NCI-H345 (cell line): ENCODE data around the gene PLCG2.
"Not testable (repeated sequence)": the region's sequence is repeated elsewhere in the genome, so short reads cannot be mapped to it uniquely, and the experiment has no call there.

Experiments used
- DNase-seq: peaks from one replicate; lab custom pipeline; 2025; lab: John Stamatoyannopoulos, UW

The PLCG2 gene

GRCh38 chr16:81846105-81846504 is 67.0 kb downstream of the PLCG2 start:
- DNase-seq: no peak

- no peak for DNase-seq
Observed at GRCh38 chr16:81848306-81848853, 69.3 kb downstream of the PLCG2 start.

GRCh38 chr16:81850197-81850944 is 71.3 kb downstream of the PLCG2 start:
- no peak for DNase-seq

- no peak for DNase-seq
Observed at GRCh38 chr16:81852347-81852746, 73.3 kb downstream of the PLCG2 start.

GRCh38 chr16:81855552-81856153 is 76.6 kb downstream of the PLCG2 start:
- DNase-seq: no peak

- no peak for DNase-seq
Observed at GRCh38 chr16:81860287-81861266, 81.5 kb downstream of the PLCG2 start.

GRCh38 chr16:81861503-81861902 is 82.4 kb downstream of the PLCG2 start:
- DNase-seq: no peak

GRCh38 chr16:81861915-81862314 is 82.8 kb downstream of the PLCG2 start:
- no peak for DNase-seq

GRCh38 chr16:81863630-81864352 is 84.7 kb downstream of the PLCG2 start:
- peak; percentile 27 for DNase-seq

GRCh38 chr16:81864646-81865382 is 85.7 kb downstream of the PLCG2 start:
- peak; percentile 28 for DNase-seq

- no peak for DNase-seq
Observed at GRCh38 chr16:81866820-81867440, 87.8 kb downstream of the PLCG2 start.

GRCh38 chr16:81868057-81868748 is 89.1 kb downstream of the PLCG2 start:
- DNase-seq: no peak

- DNase-seq: no peak
Observed at GRCh38 chr16:81869326-81869725, 90.2 kb downstream of the PLCG2 start.

GRCh38 chr16:81873206-81873605 is 94.1 kb downstream of the PLCG2 start:
- DNase-seq: no peak

- peak; percentile 3 for DNase-seq
Observed at GRCh38 chr16:81873843-81874752, 95.0 kb downstream of the PLCG2 start.

- DNase-seq: no peak
Observed at GRCh38 chr16:81875461-81875860, 96.4 kb downstream of the PLCG2 start.

- no peak for DNase-seq
Observed at GRCh38 chr16:81876273-81876900, 97.3 kb downstream of the PLCG2 start.

- not testable (repeated sequence) for DNase-seq
Observed at GRCh38 chr16:81877490-81877889, 98.4 kb downstream of the PLCG2 start.
